ENCODE data around the gene INPP5F. TPM values are rescaled to one million over a fixed set of nuclear protein-coding genes. Genes with fewer than 3 reads are reported as not detected.

Gene INPP5F
- total and polyA plus RNA-seq, 9 of the 15 experiments (the other 6 are each of a cell fraction or from before 2014, with no cell fraction given): 1.6 to 7.3 (median 6.0) TPM

DNA sequence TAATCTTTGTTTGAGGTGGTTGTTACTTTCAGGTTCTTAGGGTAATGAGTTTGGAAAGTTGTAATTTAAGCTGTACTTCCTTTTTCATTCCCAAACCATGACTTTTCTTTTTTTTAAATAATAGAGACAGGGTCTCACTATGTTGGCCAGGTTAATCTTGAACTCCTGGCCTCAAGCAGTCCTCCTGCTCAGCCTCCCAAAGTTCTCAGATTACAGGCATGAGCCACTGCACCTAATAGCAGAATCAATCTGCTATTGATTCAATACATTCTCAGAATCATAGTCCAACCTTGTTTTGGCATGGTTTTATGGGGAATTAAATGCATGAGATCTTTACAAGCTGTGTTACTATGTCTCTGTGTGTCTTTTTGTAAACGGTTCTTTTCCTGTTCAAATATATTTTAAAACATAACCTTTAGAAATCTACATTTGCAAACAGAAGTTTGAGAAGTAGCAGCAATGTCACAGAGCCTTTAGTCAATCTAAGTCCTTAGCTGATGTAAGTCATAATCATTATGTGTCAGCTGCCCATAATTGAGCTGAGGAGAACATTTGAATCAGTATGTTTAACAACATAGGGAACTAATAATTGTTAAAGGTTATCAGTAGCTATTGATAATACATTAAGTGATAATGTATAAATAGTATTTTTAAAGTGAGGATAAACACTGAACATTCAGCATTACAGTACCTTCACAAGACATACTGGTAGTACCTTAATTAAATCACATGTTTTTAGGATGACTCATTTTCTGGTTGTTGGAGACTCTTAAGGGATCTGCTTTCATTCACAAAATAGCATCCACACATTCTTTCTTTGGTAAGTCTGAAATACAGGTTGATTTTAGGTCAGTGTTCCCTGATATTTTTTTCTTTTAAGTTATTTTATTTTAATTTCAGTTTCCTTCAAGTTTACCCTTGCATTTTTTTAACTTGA is 8.8 kb downstream of the INPP5F start (continued):
- TF ChIP-seq PRMT5 (CRISPR knock-in tag; IDR thresholded peaks at IDR 0.05) (no peak), MCM5 (IDR thresholded peaks at IDR 0.05; ENCODE audit: low read depth) (no peak), ZNF24 (IDR thresholded peaks at IDR 0.05) (no peak), FOSL1 (tag; conservative IDR thresholded peaks at IDR 0.05) (peak; percentile 62), HNRNPL (IDR thresholded peaks at IDR 0.05; ENCODE audit: low read depth, low read length) (no peak), TCF7L2 (IDR thresholded peaks at IDR 0.05; ENCODE audit: low read depth, low read length) (no peak), CEBPB (tag; IDR thresholded peaks at IDR 0.05) (no peak), DIDO1 (tag; IDR thresholded peaks at IDR 0.05; ENCODE audit: low read depth) (no peak), RBM25 (IDR thresholded peaks at IDR 0.05; ENCODE audit: low read depth, low read length, severe bottlenecking) (peak; percentile 30), NELFE (IDR thresholded peaks at IDR 0.05; ENCODE audit: insufficient read depth, insufficient read length) (no peak), NFE2L1 (tag; IDR thresholded peaks at IDR 0.05; ENCODE audit: borderline replicate concordance, low read depth) (no peak), KDM2B (CRISPR knock-in tag; IDR thresholded peaks at IDR 0.05) (no peak), ZNF175 (CRISPR knock-in tag; IDR thresholded peaks at IDR 0.05; ENCODE audit: low read depth) (no peak), JUND (IDR thresholded peaks at IDR 0.05; ENCODE audit: borderline replicate concordance, low read depth, low read length) (peak; percentile 68; the same call in 1 of the 2 replicates), JUND (tag; IDR thresholded peaks at IDR 0.05; ENCODE audit: borderline replicate concordance, low read depth, low read length) (no peak), ZNF232 (CRISPR knock-in tag; IDR thresholded peaks at IDR 0.05) (no peak), RBM14 (IDR thresholded peaks at IDR 0.05; ENCODE audit: borderline replicate concordance, insufficient read depth, low read depth, low read length) (no peak), RBBP5 (IDR thresholded peaks at IDR 0.05; ENCODE audit: borderline replicate concordance, insufficient read depth, low read length, poor library complexity, severe bottlenecking) (no peak)
- TF ChIP-seq, protein P1, sequence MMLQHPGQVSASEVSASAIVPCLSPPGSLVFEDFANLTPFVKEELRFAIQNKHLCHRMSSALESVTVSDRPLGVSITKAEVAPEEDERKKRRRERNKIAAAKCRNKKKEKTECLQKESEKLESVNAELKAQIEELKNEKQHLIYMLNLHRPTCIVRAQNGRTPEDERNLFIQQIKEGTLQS (IDR thresholded peaks at IDR 0.05): peak; percentile 76
- TF ChIP-seq, protein P1 (CRISPR knock-in tag; conservative IDR thresholded peaks at IDR 0.05): no peak
- TF ChIP-seq, protein P2, sequence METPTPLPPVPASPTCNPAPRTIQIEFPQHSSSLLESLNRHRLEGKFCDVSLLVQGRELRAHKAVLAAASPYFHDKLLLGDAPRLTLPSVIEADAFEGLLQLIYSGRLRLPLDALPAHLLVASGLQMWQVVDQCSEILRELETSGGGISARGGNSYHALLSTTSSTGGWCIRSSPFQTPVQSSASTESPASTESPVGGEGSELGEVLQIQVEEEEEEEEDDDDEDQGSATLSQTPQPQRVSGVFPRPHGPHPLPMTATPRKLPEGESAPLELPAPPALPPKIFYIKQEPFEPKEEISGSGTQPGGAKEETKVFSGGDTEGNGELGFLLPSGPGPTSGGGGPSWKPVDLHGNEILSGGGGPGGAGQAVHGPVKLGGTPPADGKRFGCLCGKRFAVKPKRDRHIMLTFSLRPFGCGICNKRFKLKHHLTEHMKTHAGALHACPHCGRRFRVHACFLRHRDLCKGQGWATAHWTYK (CRISPR knock-in tag; IDR thresholded peaks at IDR 0.05): no peak

Data from K562 (cell line).